RWPE2 (cell line): ENCODE measurements around the gene THYN1.
A peak's percentile ranks its signal among the peaks of the same experiment; 100 is the strongest.

Source experiments
- ATAC-seq: fragments of 200-7000 bp; cut with Tn5 transposase; 3 replicates; pipeline ENCODE4 v1.9.1; 2021; ENCODE audit warnings: low read depth
- DNase-seq: peaks from one replicate; pipeline ENCODE4 v3.0.0-alpha.2; 2020; ENCODE audit warnings: low spot score
- H3K27ac ChIP-seq: fragments of 450-650 bp; 2 replicates; pipeline ENCODE4 v1.5.1; 2017; ENCODE audit warnings: mild to moderate bottlenecking; ENCODE audit not compliant: poor library complexity, severe bottlenecking
- H3K27me3 ChIP-seq: fragments of 250-450 bp; sonication (Bioruptor Pico); 2 replicates; pipeline ENCODE4 v1.5.1; 2021; ENCODE audit warnings: mild to moderate bottlenecking, moderate library complexity; ENCODE audit not compliant: insufficient read depth, poor library complexity, severe bottlenecking
- H3K36me3 ChIP-seq: fragments of 250-450 bp; sonication (Bioruptor Pico); 2 replicates; pipeline ENCODE4 v1.5.1; 2020; ENCODE audit warnings: low read depth, mild to moderate bottlenecking, moderate library complexity
- H3K4me1 ChIP-seq: fragments of 250-450 bp; sonication (Bioruptor Pico); 2 replicates; pipeline ENCODE4 v1.5.1; 2021; ENCODE audit warnings: mild to moderate bottlenecking, moderate library complexity; ENCODE audit not compliant: insufficient read depth, poor library complexity, severe bottlenecking
- H3K4me3 ChIP-seq: fragments of 250-450 bp; sonication (Bioruptor Pico); 2 replicates; pipeline ENCODE4 v1.5.1; 2021; ENCODE audit warnings: mild to moderate bottlenecking, moderate library complexity; ENCODE audit not compliant: severe bottlenecking
- H3K9me3 ChIP-seq: fragments of 250-450 bp; sonication (Bioruptor Pico); 2 replicates; pipeline ENCODE4 v1.5.1; 2021; ENCODE audit warnings: mild to moderate bottlenecking, moderate library complexity; ENCODE audit not compliant: severe bottlenecking
- TF ChIP-seq, protein P1 (sequence below): fragments of 450-650 bp; IDR thresholded peaks from one replicate; pipeline ENCODE4 v1.5.1; 2017; ENCODE audit warnings: mild to moderate bottlenecking, moderate library complexity; ENCODE audit not compliant: poor library complexity, severe bottlenecking

The THYN1 gene

GRCh38 chr11:134267966-134268365, 14.8 kb upstream of the THYN1 start:
- ATAC-seq (no peak), DNase-seq (no peak)
- peaks cover 9% of the 10 kb centered on the region for H3K36me3 ChIP-seq
- H3K27ac ChIP-seq, result peak overlapping the region; percentile 75
- H3K4me3 ChIP-seq, result no peak overlapping the region
- H3K27me3 ChIP-seq, result no peaks in the 10 kb centered on the region
- H3K9me3 ChIP-seq, result no peaks in the 10 kb centered on the region
- peaks cover 18% of the 10 kb centered on the region for H3K4me1 ChIP-seq
- TF ChIP-seq, protein P1, sequence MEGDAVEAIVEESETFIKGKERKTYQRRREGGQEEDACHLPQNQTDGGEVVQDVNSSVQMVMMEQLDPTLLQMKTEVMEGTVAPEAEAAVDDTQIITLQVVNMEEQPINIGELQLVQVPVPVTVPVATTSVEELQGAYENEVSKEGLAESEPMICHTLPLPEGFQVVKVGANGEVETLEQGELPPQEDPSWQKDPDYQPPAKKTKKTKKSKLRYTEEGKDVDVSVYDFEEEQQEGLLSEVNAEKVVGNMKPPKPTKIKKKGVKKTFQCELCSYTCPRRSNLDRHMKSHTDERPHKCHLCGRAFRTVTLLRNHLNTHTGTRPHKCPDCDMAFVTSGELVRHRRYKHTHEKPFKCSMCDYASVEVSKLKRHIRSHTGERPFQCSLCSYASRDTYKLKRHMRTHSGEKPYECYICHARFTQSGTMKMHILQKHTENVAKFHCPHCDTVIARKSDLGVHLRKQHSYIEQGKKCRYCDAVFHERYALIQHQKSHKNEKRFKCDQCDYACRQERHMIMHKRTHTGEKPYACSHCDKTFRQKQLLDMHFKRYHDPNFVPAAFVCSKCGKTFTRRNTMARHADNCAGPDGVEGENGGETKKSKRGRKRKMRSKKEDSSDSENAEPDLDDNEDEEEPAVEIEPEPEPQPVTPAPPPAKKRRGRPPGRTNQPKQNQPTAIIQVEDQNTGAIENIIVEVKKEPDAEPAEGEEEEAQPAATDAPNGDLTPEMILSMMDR, result no peak

- ATAC-seq (no peak), DNase-seq (no peak)
- H3K27me3 ChIP-seq, result no peaks in the 10 kb centered on the region
- peaks cover 18% of the 10 kb centered on the region for H3K4me1 ChIP-seq
- no peaks in the 10 kb centered on the region for H3K9me3 ChIP-seq
- H3K27ac ChIP-seq, result peak overlapping the region; percentile 75
- peaks cover 13% of the 10 kb centered on the region for H3K36me3 ChIP-seq
- TF ChIP-seq, protein P1, result no peak
- H3K4me3 ChIP-seq, result no peak overlapping the region
Observed at GRCh38 chr11:134267461-134267860, 14.3 kb upstream of the THYN1 start.

GRCh38 chr11:134266841-134267251, 13.7 kb upstream of the THYN1 start:
- peaks cover 18% of the 10 kb centered on the region for H3K4me1 ChIP-seq
- TF ChIP-seq, protein P1, result no peak
- no peaks in the 10 kb centered on the region for H3K27me3 ChIP-seq
- DNase-seq, result no peak
- H3K9me3 ChIP-seq, result no peaks in the 10 kb centered on the region
- peaks cover 18% of the 10 kb centered on the region for H3K36me3 ChIP-seq
- H3K27ac ChIP-seq, result peak overlapping the region; percentile 75
- peak; percentile 96 for ATAC-seq
- no peak overlapping the region for H3K4me3 ChIP-seq

DNA sequence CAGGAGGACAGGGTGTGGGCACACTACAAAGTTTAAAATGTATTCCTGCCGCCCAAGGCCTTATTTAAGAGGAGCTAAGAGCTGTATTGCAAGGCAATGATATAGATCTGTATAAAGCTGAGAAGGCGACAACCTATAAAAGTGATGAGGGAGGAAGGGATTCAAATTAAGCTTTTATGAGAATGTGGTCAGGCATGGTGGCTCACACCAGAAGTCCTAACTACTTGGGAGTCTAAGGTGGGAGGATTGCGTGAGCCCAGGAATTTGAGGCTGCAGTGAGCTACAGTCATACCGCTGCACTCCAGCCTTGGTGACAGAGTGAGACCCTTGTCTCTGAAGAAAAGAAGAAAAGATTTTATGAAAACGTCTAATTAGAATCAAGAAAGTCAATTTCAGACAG, 13.3 kb upstream of the THYN1 start:
- no peaks in the 10 kb centered on the region for H3K27me3 ChIP-seq
- peaks cover 18% of the 10 kb centered on the region for H3K4me1 ChIP-seq
- peak overlapping the region; percentile 75 for H3K27ac ChIP-seq
- no peak overlapping the region for H3K4me3 ChIP-seq
- no peaks in the 10 kb centered on the region for H3K9me3 ChIP-seq
- DNase-seq (no peak), ATAC-seq (peak; percentile 25)
- TF ChIP-seq, protein P1, result no peak
- H3K36me3 ChIP-seq, result peaks cover 22% of the 10 kb centered on the region

- H3K4me1 ChIP-seq, result peaks cover 18% of the 10 kb centered on the region
- H3K27ac ChIP-seq, result peak overlapping the region; percentile 75
- DNase-seq (no peak), ATAC-seq (no peak)
- TF ChIP-seq, protein P1, result no peak
- no peaks in the 10 kb centered on the region for H3K9me3 ChIP-seq
- no peak overlapping the region for H3K4me3 ChIP-seq
- no peaks in the 10 kb centered on the region for H3K27me3 ChIP-seq
- H3K36me3 ChIP-seq, result peaks cover 26% of the 10 kb centered on the region
Observed at GRCh38 chr11:134264966-134265764, 12.0 kb upstream of the THYN1 start.
